Peyer's patch (tissue), 4 donors: Measurements from ENCODE around the gene MISFA.

Source experiments
- CTCF ChIP-seq, 6 experiments: fragments of 450-650 bp in 4 of 6; fragments of 200-600 bp in 2 of 6; sonication (generic) in 1 of 6; IDR thresholded peaks; one replicate each; pipeline ENCODE4 v1.5.1; 2017 to 2019; ENCODE audit warnings: antibody characterized with exemption in 6 of 6, mild to moderate bottlenecking in 3 of 6, moderate library complexity in 1 of 6
- POLR2A ChIP-seq, 2 donors: fragments of 450-650 bp; IDR thresholded peaks; one replicate each; pipeline ENCODE4 v1.5.1; 2017; ENCODE audit warnings: antibody characterized with exemption in 2 of 2, mild to moderate bottlenecking in 2 of 2, moderate library complexity in 2 of 2

- TF ChIP-seq CTCF (IDR thresholded peaks at IDR 0.05): no peak
- no peak for TF ChIP-seq POLR2A (IDR thresholded peaks at IDR 0.05)
Observed at GRCh38 chr11:18624161-18624560, 24.6 kb downstream of the MISFA start.
